NCI-H2171 (cell line): ENCODE measurements around the gene SAP30BP.
A peak's percentile ranks its signal among the peaks of the same experiment; 100 is the strongest.

Experiments used
- DNase-seq: peaks from one replicate; lab custom pipeline; 2025; lab: John Stamatoyannopoulos, UW

The SAP30BP gene

GRCh38 chr17:75688209-75688825, 21.2 kb downstream of the SAP30BP start:
- DNase-seq: no peak

- no peak for DNase-seq
Observed at GRCh38 chr17:75689441-75689873, 22.3 kb downstream of the SAP30BP start.

- no peak for DNase-seq
Observed at GRCh38 chr17:75691371-75691791, 24.2 kb downstream of the SAP30BP start.

GRCh38 chr17:75691801-75692626, 24.9 kb downstream of the SAP30BP start:
- DNase-seq: no peak

GRCh38 chr17:75692976-75693375, 25.8 kb downstream of the SAP30BP start:
- DNase-seq: no peak

GRCh38 chr17:75693500-75694481, 26.7 kb downstream of the SAP30BP start:
- peak; percentile 40 for DNase-seq

- no peak for DNase-seq
Observed at GRCh38 chr17:75694536-75694935, 27.4 kb downstream of the SAP30BP start.

GRCh38 chr17:75695141-75695829, 28.1 kb downstream of the SAP30BP start:
- DNase-seq: no peak

GRCh38 chr17:75695830-75696271, 28.7 kb downstream of the SAP30BP start:
- DNase-seq: no peak

- DNase-seq: no peak
Observed at GRCh38 chr17:75697651-75698291, 30.6 kb downstream of the SAP30BP start.

- no peak for DNase-seq
Observed at GRCh38 chr17:75698659-75699058, 31.5 kb downstream of the SAP30BP start.

- no peak for DNase-seq
Observed at GRCh38 chr17:75701288-75701687, 34.1 kb downstream of the SAP30BP start.

GRCh38 chr17:75703191-75703590, 36.1 kb downstream of the SAP30BP start:
- DNase-seq: no peak

GRCh38 chr17:75703591-75703990, 36.5 kb downstream of the SAP30BP start:
- DNase-seq: no peak

- DNase-seq: no peak
Observed at GRCh38 chr17:75704963-75705875, 38.1 kb downstream of the SAP30BP start.

- no peak for DNase-seq
Observed at GRCh38 chr17:75706042-75706728, 39.0 kb downstream of the SAP30BP start.

GRCh38 chr17:75707079-75707571, 40.0 kb downstream of the SAP30BP start:
- DNase-seq: no peak

GRCh38 chr17:75712446-75712845, 45.3 kb downstream of the SAP30BP start:
- no peak for DNase-seq

- no peak for DNase-seq
Observed at GRCh38 chr17:75719732-75720131, 52.6 kb downstream of the SAP30BP start.
